Neuronal stem cell (in vitro differentiated cells): ENCODE measurements around the gene GALNT16.

ENCODE experiments used
- DNase-seq: peaks from one replicate; pipeline ENCODE4 v3.0.0-alpha.2; 2013; ENCODE audit warnings: low spot score
- H2AFZ ChIP-seq: one replicate; pipeline ENCODE4 v1.6.1; 2013; ENCODE audit warnings: mild to moderate bottlenecking, low read length, inconsistent platforms
- H2AK5ac ChIP-seq: 2 replicates; pipeline ENCODE4 v1.6.1; 2013; ENCODE audit warnings: low read depth, mild to moderate bottlenecking, inconsistent platforms, low read length, moderate library complexity, mixed read lengths
- H2BK120ac ChIP-seq: 2 replicates; pipeline ENCODE4 v1.6.1; 2013; ENCODE audit warnings: low read depth, mild to moderate bottlenecking, inconsistent platforms, low read length, moderate library complexity, mixed read lengths
- H2BK12ac ChIP-seq: one replicate; pipeline ENCODE4 v1.6.1; 2013; ENCODE audit warnings: low read length, inconsistent platforms
- H2BK15ac ChIP-seq: 2 replicates; pipeline ENCODE4 v1.6.1; 2013; ENCODE audit warnings: mild to moderate bottlenecking, low read length, inconsistent platforms, mixed read lengths
- H2BK5ac ChIP-seq: one replicate; pipeline ENCODE4 v1.6.1; 2013; ENCODE audit warnings: inconsistent platforms, mild to moderate bottlenecking, low read length, moderate library complexity
- H3K14ac ChIP-seq: one replicate; pipeline ENCODE4 v1.6.1; 2013; ENCODE audit warnings: low read length, inconsistent platforms
- H3K18ac ChIP-seq: 2 replicates; pipeline ENCODE4 v1.6.1; 2013; ENCODE audit warnings: low read length, inconsistent platforms
- H3K23ac ChIP-seq: 2 replicates; pipeline ENCODE4 v1.6.1; 2013; ENCODE audit warnings: low read depth, mild to moderate bottlenecking, mixed read lengths, low read length, inconsistent platforms; ENCODE audit not compliant: poor library complexity
- H3K27ac ChIP-seq: replicated peaks from 3 replicates; pipeline ENCODE4 v1.5.1; 2013; ENCODE audit warnings: low read length, inconsistent platforms
- H3K27me3 ChIP-seq, 3 experiments: 2 replicates each; pipeline ENCODE4 v1.6.1; 2013; ENCODE audit warnings: low read length in 3 of 3, mild to moderate bottlenecking in 2 of 3, inconsistent platforms in 1 of 3, low read depth in 1 of 3, mixed read lengths in 1 of 3, moderate library complexity in 1 of 3; ENCODE audit not compliant: control insufficient read depth in 3 of 3, insufficient read depth in 3 of 3
- H3K36me3 ChIP-seq, 2 donors: replicated peaks in 1 of 2; 2 replicates each; pipeline ENCODE4 v1.6.1; 2013; ENCODE audit warnings: low read length in 2 of 2; ENCODE audit not compliant: control insufficient read depth in 2 of 2, insufficient read depth in 2 of 2
- H3K4ac ChIP-seq: 2 replicates; pipeline ENCODE4 v1.6.1; 2013; ENCODE audit warnings: inconsistent platforms, mild to moderate bottlenecking, low read length, moderate library complexity
- H3K4me1 ChIP-seq, 2 donors: 1 replicate in 1 of 2; 2 replicates in 1 of 2; pipeline ENCODE4 v1.6.1; 2013; ENCODE audit warnings: low read length in 2 of 2, low read depth in 1 of 2; ENCODE audit not compliant: control insufficient read depth in 2 of 2, insufficient read depth in 1 of 2
- H3K4me2 ChIP-seq: one replicate; pipeline ENCODE4 v1.6.1; 2013; ENCODE audit warnings: mild to moderate bottlenecking, low read length, inconsistent platforms; ENCODE audit not compliant: insufficient read depth, poor library complexity, severe bottlenecking
- H3K4me3 ChIP-seq, 2 donors: 2 replicates each; pipeline ENCODE4 v1.5.1; 2013; ENCODE audit warnings: low read length in 2 of 2, mild to moderate bottlenecking in 2 of 2, inconsistent platforms in 1 of 2, moderate library complexity in 1 of 2
- H3K79me1 ChIP-seq: one replicate; pipeline ENCODE4 v1.6.1; 2013; ENCODE audit warnings: low read depth, mild to moderate bottlenecking, inconsistent platforms, low read length, moderate library complexity
- H3K9ac ChIP-seq: one replicate; pipeline ENCODE4 v1.6.1; 2013; ENCODE audit warnings: mild to moderate bottlenecking, low read depth, low read length, inconsistent platforms; ENCODE audit not compliant: poor library complexity
- H3K9me3 ChIP-seq, 2 donors: replicated peaks in 1 of 2; 2 replicates each; pipeline versions ENCODE3 to v1.6.1; 2013; ENCODE audit warnings: low read length in 2 of 2, mild to moderate bottlenecking in 2 of 2, inconsistent platforms in 1 of 2, low read depth in 1 of 2, mixed read lengths in 1 of 2, moderate library complexity in 1 of 2; ENCODE audit not compliant: control insufficient read depth in 2 of 2, insufficient read depth in 1 of 2
- H4K8ac ChIP-seq: one replicate; pipeline ENCODE4 v1.6.1; 2013; ENCODE audit warnings: low read depth, mild to moderate bottlenecking, inconsistent platforms, low read length, moderate library complexity
- H4K91ac ChIP-seq: one replicate; pipeline ENCODE4 v1.6.1; 2013; ENCODE audit warnings: low read length, low read depth, mild to moderate bottlenecking, inconsistent platforms; ENCODE audit not compliant: poor library complexity
- WGBS, 2 donors: extraction: QIAGEN DNeasy Blood & Tissue Kit; methylation state at CpG; one replicate each; pipeline ENCODE4 v1.1.7; 2013; ENCODE audit warnings: missing lambda C conversion rate in 2 of 2, mixed read lengths in 1 of 2; ENCODE audit not compliant: insufficient read length in 2 of 2, insufficient replicate concordance in 1 of 2; ENCODE audit errors: extremely low coverage in 2 of 2; 5-methylcytosine and 5-hydroxymethylcytosine counted together

Gene GALNT16

DNA sequence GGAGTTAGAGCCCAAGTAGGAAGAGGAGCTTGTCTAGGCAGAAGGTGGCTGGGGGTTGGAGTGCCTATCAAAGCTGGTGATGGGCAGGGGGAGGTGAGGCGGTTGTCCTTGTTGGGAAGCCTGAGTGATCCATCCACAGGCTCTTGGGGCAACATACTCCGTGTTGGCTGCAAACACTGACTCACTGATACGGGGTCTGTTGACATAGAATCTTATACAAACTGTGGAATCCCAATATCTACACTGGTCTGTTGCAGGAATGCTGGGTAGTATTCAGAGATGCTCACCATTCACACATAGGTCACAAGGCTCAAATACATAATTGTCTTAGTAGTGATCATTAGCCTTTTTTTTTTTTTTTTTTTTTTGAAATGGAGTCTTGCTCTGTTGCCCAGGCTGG is 112.2 kb downstream of the GALNT16 start:
- Histone ChIP-seq H4K8ac (no peak overlapping the region), H3K18ac (no peak overlapping the region), H4K91ac (no peak overlapping the region), H3K27me3 (no peaks in the 10 kb centered on the region), H3K9ac (no peak overlapping the region), H3K14ac (no peak overlapping the region), H2AFZ (no peak overlapping the region), H2AK5ac (no peak overlapping the region), H2BK120ac (no peak overlapping the region), H3K4me1 (no peaks in the 10 kb centered on the region), H3K27ac (no peak overlapping the region), H2BK5ac (no peak overlapping the region), H2BK12ac (no peak overlapping the region), H3K4ac (no peak overlapping the region), H3K79me1 (no peaks in the 10 kb centered on the region), H2BK15ac (no peak overlapping the region), H3K9me3 (peaks cover 0 to 26% of the 10 kb centered on the region in 2 donors), H3K36me3 (peaks cover 8 to 41% of the 10 kb centered on the region in 2 donors), H3K4me2 (no peak overlapping the region), H3K4me3 (no peak overlapping the region), H3K23ac (no peak overlapping the region)
- no peak for DNase-seq
- no CpG with 5 or more reads among the region's 3 CpGs for WGBS, 2 donors

DNA sequence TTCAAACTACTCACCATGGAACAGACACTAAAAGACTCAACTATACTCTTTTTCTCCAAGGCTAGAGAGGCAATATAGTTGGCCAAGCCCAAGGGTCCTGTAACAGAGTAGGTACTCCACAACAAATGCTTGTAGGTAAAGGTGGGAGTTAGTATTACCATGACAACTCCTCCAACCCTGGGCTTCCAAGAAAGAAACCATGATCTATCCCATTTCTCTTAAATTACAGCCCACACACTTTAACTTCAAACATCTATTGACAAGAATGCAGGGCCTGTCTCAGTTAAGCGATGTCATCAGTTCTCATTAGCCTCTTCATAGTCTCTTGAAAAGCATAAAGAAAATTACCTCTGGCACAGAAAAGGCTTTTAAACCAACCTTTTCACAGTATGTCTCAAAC is 113.1 kb downstream of the GALNT16 start:
- H4K91ac ChIP-seq = no peak overlapping the region
- H2BK5ac ChIP-seq = no peak overlapping the region
- no peaks in the 10 kb centered on the region for H3K27me3 ChIP-seq
- no peak overlapping the region for H3K14ac ChIP-seq
- no peak for DNase-seq
- H2AFZ ChIP-seq = no peak overlapping the region
- H3K23ac ChIP-seq = no peak overlapping the region
- H2BK15ac ChIP-seq = no peak overlapping the region
- H3K9me3 ChIP-seq = peaks cover 0 to 27% of the 10 kb centered on the region in 2 donors
- H2AK5ac ChIP-seq = no peak overlapping the region
- no peak overlapping the region for H3K18ac ChIP-seq
- no CpG with 5 or more reads among the region's 1 CpG for WGBS, 2 donors
- peaks cover 8 to 51% of the 10 kb centered on the region in 2 donors for H3K36me3 ChIP-seq
- no peak overlapping the region for H3K27ac ChIP-seq
- H3K4me1 ChIP-seq = no peaks in the 10 kb centered on the region
- no peak overlapping the region for H3K4me2 ChIP-seq
- H3K9ac ChIP-seq = no peak overlapping the region
- H3K4ac ChIP-seq = no peak overlapping the region
- H3K79me1 ChIP-seq = no peaks in the 10 kb centered on the region
- H3K4me3 ChIP-seq = no peak overlapping the region
- H4K8ac ChIP-seq = no peak overlapping the region
- no peak overlapping the region for H2BK120ac ChIP-seq
- H2BK12ac ChIP-seq = no peak overlapping the region

DNA sequence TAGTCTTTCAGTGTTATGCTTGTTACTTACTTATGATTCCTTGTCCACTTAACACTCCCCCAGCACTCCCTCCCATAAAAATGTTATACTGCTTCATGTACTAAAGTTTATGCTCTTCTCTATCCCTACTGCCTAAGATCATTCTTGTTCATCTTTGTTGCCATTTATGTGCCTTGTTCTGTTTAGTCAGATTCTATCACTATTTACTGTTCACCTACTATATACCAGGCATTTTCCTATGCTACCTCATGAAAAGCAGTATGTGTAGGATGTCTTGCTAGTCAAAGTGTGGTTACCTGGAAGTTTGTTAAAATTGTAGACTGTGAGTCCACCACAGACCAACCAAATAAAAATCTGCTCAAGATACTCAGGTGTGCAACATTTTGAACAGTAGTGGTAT is 114.3 kb downstream of the GALNT16 start:
- no peak for DNase-seq
- Histone ChIP-seq H2BK12ac (no peak overlapping the region), H3K79me1 (no peaks in the 10 kb centered on the region), H3K27ac (no peak overlapping the region), H3K4me3 (no peak overlapping the region), H3K18ac (no peak overlapping the region), H2AFZ (no peak overlapping the region), H3K4me1 (no peaks in the 10 kb centered on the region), H3K14ac (no peak overlapping the region), H3K4me2 (no peak overlapping the region), H2BK15ac (no peak overlapping the region), H3K36me3 (peaks cover 8 to 62% of the 10 kb centered on the region in 2 donors), H3K23ac (no peak overlapping the region), H2BK120ac (no peak overlapping the region), H4K91ac (no peak overlapping the region), H3K27me3 (no peaks in the 10 kb centered on the region), H2AK5ac (no peak overlapping the region), H4K8ac (no peak overlapping the region), H3K4ac (no peak overlapping the region), H3K9ac (no peak overlapping the region), H2BK5ac (no peak overlapping the region), H3K9me3 (peaks cover 0 to 27% of the 10 kb centered on the region in 2 donors)

DNA sequence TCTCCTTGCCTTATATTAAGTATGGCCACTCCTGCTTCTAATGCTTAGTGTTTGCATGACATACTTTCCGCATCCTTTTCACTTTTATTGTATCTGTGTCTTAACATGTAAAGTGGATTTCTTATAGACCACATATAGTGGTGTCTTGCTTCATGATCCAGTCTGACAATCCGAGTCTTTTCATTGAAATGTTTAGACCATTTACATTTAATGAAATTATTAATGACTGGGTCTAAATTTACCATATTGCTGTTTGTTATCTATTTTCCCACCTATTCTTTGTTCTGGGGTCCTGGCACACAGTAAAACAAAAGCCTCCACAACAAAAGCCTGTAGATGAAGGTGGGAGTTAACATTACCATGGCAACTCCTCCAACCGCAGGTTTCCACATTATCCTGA is 115.2 kb downstream of the GALNT16 start:
- H3K4me3 ChIP-seq = no peak overlapping the region
- no peak overlapping the region for H3K23ac ChIP-seq
- no peak overlapping the region for H3K14ac ChIP-seq
- H3K9ac ChIP-seq = no peak overlapping the region
- no peak overlapping the region for H2BK12ac ChIP-seq
- no peak overlapping the region for H2BK120ac ChIP-seq
- no peak overlapping the region for H3K4me2 ChIP-seq
- WGBS, 2 donors = no CpG with 5 or more reads among the region's 3 CpGs
- DNase-seq = no peak
- H3K18ac ChIP-seq = no peak overlapping the region
- no peak overlapping the region for H2BK15ac ChIP-seq
- H3K79me1 ChIP-seq = no peaks in the 10 kb centered on the region
- no peaks in the 10 kb centered on the region for H3K27me3 ChIP-seq
- no peak overlapping the region for H2AK5ac ChIP-seq
- H3K27ac ChIP-seq = no peak overlapping the region
- H3K36me3 ChIP-seq = peaks cover 8 to 72% of the 10 kb centered on the region in 2 donors
- H2BK5ac ChIP-seq = no peak overlapping the region
- H4K91ac ChIP-seq = no peak overlapping the region
- H2AFZ ChIP-seq = no peak overlapping the region
- peaks cover 0 to 27% of the 10 kb centered on the region in 2 donors for H3K9me3 ChIP-seq
- H4K8ac ChIP-seq = no peak overlapping the region
- no peak overlapping the region for H3K4ac ChIP-seq
- no peaks in the 10 kb centered on the region for H3K4me1 ChIP-seq
